HTERT RPE-1 (cell line): ENCODE data around the gene TMEM245.
"Not testable (repeated sequence)": the region's sequence is repeated elsewhere in the genome, so short reads cannot be mapped to it uniquely, and the experiment has no call there.

Experiments used
- in situ Hi-C: fragments of 300-500 bp; cut with MboI; formaldehyde crosslinking; loops from 4 replicates; pipeline ENCODE4 v1.14.3; 2020; ENCODE audit warnings: low sequenced_read_pairs

Gene TMEM245

DNA sequence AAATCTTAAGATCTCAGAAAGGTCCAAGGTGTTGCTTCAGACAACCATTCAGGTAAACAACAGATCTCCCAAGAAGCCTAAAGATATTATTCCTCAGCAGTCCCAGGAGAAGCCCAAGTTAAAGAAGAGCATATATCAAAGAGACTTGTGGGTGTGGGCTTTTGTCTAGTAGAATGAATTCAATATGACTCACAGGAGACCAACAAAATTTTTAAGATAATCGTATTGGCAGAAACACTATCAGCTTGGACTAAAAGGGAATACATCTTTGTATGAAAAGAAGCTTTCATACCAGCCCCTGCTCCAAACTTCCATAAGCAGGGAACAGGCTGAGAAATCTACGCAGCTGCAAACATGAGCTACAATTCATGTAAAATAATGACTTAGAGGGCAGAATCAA is 116.6 kb downstream of the TMEM245 start:
- in situ Hi-C loops, result no loop called here

DNA sequence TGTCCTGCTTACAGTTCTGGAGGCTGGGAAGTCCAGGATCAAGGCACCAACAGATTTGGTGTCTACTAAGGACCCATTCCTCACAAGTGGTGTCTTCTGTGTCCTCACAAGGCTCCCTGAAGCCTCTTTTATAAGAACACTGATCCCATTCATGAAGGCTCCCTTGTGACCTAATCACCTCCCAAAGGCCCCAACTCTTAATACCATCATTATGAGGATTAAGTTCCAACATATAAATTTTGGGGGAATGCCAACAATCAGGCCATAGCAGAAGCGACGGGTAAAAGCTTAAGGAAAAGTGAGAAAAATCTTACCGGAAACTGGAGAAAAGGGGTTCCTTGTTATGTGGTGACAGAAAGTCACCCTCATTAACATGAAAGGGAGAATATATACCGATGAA is 117.6 kb downstream of the TMEM245 start:
- in situ Hi-C loops, result no loop called here

DNA sequence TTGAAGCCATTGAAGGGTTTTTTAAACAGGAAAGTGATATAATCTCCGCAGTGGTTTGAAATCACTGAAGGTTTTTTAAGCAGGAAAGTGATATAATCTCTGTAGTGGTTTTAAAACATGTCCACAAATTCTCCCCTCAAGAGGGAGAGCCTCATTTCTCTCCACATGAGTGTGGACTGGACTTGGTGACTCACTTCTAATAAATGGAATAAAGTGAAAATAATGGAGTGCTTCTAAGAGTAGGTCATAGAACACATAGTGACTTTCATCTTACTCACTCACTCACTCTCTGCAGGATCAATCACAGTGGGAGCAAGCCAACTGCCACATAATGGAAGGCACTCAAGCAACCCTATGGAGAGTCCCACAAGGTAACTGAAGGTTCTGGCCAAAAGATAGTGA is 118.5 kb downstream of the TMEM245 start:
- in situ Hi-C loops, result no loop called here

DNA sequence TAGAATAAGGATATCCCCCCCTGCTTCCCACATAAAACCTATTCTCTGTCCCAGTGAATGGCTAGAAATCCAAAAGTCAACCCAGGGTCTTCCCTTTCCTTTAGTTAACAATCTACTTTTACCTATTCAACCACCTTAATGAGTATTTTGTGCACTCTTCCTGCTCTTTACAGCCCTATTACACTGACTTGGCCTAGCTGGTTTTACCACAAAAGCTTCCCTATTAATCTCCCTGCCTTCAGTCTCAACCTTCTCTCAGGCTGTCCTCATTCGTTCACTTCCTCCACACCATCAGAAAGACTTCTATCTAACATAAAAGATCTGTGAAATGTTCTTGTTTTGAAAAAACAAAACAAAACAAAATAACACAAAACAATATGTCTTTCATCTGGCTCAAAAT is 122.6 kb downstream of the TMEM245 start:
- in situ Hi-C loops, result no loop called here

DNA sequence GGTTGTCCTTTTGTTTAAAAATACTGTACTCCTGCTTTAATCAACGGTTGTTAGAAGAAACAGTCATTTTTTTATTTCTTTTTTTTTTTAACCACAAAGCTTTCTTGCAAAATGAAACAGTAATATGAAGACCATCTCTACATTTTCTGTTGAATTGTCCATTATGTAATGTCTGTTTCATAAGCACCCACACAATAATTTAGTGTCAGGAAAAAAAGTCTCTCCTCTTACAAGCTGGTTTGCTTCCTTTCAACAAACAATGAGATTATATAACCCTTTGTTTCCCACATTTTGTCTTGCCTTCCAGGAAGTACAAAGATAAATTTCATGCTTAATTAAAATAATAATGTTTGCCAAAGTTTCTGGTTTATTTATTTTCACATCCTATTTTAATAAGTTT is 123.1 kb downstream of the TMEM245 start:
- in situ Hi-C loops, result no loop called here

DNA sequence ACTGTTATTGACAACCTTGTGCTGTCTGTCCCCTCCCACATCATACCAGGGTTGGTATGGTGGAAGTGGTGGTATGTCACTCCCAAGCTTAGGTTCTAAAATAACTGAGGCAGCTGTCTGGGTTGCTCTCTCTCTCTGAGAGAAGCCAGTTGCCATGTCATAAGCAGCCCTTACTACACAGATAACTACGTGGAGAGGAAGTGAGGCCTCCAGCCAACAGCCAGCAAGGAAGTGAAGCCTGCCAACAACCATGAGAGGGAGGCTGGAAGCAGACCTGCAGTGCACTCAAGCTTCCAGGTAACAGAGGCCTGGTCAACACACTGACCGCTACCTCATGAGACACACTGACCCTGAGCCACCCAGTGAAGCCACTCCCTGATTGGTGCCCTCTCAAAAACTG is 125.1 kb downstream of the TMEM245 start:
- in situ Hi-C loops, result no loop called here

DNA sequence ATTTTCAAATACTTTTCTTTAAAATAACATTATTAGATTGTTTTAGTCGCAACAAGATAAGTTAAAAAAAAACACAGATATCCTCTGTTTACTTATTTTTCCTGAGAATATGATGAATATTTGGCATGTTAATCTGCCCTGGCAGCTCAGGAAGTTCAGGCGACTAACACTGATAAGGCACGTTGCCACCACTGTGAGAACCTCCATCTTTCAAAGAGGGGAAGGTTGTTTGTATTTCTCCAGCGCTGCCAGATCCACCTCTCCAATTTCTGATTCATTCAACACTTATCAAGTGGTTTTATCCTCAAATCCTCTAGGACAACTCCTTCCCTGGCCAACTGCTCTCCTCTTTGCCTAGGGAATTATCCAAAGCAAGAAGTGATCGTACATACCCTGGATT is 128.3 kb downstream of the TMEM245 start:
- in situ Hi-C loops, result no loop called here

DNA sequence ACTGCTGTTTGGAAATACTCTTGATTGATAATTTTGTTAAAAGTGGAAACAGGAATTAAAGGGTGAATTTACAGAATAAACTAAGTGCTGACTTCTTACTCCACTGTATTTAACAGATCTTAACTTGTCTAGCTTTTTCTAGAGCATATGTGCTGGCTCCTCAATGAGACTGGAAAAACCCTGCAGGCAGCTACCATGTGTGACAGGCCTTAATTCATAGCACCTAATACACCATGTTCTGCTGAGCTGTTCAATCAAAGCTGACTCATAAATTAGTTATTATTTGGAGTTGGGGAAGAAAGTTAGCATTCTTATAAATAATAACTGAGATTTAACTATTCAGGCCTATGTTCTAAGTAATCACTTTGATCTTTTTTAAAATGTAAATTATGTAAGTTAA is 135.9 kb downstream of the TMEM245 start:
- in situ Hi-C loops, result no loop called here

DNA sequence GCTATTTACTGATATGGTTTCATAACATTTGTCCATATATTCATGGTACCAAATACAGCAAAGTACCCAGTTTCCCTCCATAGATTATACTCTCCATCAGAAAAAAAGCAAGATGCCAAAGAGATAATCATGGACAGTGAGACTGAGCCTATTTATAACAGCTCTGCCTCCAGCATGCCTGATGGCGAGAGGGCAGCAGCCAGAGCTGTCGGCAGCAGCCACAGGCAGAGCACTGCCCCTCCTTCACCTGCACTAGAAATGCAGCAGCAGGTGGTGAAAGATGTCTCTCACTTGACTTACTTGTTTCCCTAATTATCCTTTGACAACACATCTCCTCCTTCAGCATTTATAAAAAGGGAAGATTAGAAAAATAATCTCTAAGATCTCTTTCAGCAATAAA is 138.9 kb downstream of the TMEM245 start:
- in situ Hi-C loops, result no loop called here

DNA sequence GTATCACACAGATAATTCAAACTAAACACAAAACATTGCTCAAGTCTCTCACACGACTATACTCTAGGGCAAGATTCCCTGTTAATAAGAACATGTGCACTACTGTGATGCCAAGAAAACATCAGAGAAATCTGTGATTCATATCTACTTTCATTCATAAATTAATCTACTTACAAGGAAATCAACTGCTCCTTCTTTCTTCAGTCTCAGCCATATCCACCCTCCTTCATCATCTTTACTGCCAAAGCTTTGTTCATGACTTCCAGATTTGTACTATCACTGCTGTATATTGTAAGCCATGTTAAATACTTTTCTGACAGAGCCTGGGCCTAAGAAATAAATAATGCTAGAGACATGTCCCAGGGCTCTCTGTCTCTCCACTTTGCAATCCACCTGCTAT is 141.5 kb downstream of the TMEM245 start:
- in situ Hi-C loops, result no loop called here

DNA sequence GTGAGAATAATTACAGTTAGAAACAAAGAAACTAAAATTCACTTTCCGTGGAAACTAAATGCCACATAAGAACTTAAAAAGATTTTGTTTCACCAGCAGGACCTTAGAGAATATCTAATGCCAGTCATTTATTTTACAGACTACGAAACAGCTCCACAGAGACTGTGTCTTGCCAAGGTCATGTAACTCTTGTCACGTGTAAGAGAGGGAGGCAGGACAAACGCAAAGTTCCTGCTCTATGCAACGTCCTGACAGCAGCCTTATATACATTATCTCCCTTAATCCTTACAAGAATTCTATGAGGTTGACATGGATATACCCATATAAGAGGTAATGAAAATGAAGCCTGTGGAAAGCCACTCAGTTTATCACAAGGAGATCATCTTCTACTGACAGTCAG is 145.9 kb downstream of the TMEM245 start:
- in situ Hi-C loops, result no loop called here

DNA sequence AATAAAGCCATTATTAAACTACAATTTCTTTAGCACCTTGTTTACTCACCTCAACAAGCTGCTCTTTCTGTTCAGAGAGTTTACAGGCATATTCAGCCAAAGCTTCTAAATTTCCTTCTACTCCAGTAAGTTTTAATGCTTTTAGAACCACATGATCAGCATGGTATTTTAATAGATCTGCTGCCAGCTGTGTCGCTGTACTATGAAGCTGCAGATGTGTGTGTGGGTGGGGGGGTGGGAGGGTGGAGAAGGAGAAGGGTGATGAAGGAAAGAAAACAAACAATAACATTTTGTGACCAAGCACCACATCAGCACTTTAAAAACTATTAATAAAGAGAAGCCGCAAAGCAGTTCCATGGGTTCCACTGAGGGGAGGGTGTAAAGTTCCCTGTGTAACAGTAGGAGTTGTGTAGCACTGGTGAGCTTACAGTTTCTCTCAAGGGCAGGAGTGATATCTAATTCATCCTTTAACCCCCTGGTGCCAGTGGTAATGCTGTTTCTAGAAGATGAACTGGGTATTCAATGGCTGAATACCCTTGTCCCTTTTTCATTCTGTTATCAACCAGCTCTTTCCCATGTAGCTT is 147.0 kb downstream of the TMEM245 start:
- in situ Hi-C loops, result no loop called here

DNA sequence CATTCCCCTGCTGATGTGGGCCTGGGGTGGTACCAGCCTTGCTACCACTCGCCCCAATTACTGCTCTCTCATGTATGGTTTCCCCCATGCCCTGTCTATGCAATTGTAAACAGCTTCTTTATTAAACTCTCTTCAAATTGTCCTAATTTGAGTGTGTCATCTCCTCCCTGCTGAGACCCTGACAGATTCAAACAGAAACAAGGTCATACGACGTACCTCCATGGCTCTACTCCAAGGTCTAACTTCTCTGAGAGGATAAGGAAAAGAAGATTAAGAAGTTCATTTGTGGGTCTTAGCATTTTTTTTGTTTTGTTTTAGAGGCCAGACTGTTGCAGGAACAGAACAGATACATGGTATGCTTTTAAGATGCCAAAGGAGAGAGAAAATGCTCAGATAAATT is 147.6 kb downstream of the TMEM245 start:
- in situ Hi-C loops, result no loop called here

DNA sequence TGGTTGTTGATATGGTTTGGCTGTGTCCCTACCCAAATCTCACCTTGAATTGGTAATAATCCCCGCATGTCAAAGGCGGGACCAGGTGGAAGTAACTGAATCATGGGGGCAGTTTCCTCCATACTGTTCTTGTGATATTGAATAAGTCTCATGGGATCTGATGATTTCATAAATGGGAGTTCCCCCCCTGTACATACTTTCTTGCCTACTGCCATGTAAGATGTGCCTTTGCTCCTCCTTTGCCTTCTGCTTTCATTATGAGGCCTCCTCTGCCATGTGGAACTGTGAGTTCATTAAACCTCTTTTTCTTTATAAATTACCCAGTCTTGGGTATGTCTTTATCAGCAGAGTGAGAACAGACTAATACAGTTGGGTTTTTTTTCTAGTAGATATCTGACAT is 148.4 kb downstream of the TMEM245 start:
- in situ Hi-C loops, result not testable (repeated sequence)

DNA sequence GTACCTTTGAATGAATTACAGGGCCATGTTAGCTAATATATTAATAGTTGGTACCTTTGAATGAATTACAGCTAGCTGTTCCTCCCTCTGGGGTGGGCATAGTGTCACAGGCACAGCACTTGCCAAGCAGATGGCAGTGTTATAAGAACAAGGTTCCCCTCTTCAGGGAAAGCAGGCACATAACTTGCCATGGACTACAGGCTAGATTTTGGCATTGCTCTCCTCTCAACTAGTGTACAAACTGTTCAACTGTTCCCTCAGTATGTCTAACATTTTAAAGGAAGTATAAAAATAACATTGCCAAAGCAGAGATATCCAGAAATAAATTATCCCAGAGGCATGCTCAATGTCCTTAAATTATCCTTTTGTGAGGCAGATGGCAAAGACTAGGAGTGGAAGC is 151.8 kb downstream of the TMEM245 start:
- in situ Hi-C loops, result no loop called here
